AG09319 (cell line): ENCODE results near the gene MCF2L.

ENCODE experiments used
- DNase-seq: peaks from one replicate; pipeline ENCODE4 v3.0.0-alpha.2; 2010; ENCODE audit warnings: low read depth; ENCODE audit errors: extremely low read depth
- TF ChIP-seq, protein P1 (sequence below): IDR thresholded peaks from 2 replicates; pipeline ENCODE4 v1.5.1; 2011; ENCODE audit warnings: low read depth, mild to moderate bottlenecking, inconsistent platforms, low read length, moderate library complexity

MCF2L gene

DNA sequence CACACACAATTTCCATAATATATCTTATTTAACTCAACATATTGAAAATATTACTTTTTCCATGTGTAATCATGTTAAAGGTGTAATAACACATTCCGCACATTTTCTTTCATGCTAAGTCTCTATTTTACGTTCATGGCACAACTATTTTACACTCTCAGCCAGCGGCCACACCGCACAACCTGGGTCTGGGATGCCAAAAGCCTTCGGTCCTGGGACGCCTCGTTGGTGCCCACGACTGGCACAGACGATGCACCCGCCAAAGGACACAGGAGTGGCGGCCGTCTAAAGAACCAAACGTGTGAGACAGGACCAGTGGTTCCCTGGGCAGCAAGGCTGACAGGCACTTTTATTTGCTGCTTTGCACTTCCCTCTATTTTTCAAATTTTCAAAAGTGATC lies 179.4 kb downstream of the MCF2L start:
- TF ChIP-seq, protein P1, sequence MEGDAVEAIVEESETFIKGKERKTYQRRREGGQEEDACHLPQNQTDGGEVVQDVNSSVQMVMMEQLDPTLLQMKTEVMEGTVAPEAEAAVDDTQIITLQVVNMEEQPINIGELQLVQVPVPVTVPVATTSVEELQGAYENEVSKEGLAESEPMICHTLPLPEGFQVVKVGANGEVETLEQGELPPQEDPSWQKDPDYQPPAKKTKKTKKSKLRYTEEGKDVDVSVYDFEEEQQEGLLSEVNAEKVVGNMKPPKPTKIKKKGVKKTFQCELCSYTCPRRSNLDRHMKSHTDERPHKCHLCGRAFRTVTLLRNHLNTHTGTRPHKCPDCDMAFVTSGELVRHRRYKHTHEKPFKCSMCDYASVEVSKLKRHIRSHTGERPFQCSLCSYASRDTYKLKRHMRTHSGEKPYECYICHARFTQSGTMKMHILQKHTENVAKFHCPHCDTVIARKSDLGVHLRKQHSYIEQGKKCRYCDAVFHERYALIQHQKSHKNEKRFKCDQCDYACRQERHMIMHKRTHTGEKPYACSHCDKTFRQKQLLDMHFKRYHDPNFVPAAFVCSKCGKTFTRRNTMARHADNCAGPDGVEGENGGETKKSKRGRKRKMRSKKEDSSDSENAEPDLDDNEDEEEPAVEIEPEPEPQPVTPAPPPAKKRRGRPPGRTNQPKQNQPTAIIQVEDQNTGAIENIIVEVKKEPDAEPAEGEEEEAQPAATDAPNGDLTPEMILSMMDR, result no peak
- DNase-seq, result no peak

DNA sequence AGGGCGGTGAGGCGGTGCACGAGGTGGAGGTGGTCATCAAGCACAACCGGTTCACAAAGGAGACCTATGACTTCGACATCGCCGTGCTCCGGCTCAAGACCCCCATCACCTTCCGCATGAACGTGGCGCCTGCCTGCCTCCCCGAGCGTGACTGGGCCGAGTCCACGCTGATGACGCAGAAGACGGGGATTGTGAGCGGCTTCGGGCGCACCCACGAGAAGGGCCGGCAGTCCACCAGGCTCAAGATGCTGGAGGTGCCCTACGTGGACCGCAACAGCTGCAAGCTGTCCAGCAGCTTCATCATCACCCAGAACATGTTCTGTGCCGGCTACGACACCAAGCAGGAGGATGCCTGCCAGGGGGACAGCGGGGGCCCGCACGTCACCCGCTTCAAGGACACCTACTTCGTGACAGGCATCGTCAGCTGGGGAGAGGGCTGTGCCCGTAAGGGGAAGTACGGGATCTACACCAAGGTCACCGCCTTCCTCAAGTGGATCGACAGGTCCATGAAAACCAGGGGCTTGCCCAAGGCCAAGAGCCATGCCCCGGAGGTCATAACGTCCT lies 180.0 kb downstream of the MCF2L start:
- no peak for DNase-seq
- TF ChIP-seq, protein P1, result no peak
